HEK293T (cell line): ENCODE data around the gene GALK1.

Source experiments
- BHLHE40 ChIP-seq: fragments of 450-650 bp; IDR thresholded peaks from 2 replicates; pipeline ENCODE4 v1.6.1; 2016; ENCODE audit warnings: mild to moderate bottlenecking, moderate library complexity, borderline replicate concordance
- CTBP1 ChIP-seq: fragments of 450-650 bp; IDR thresholded peaks from 2 replicates; pipeline ENCODE4 v1.6.1; 2016; ENCODE audit warnings: borderline replicate concordance
- ELF4 ChIP-seq: fragments of 450-650 bp; IDR thresholded peaks from 2 replicates; pipeline ENCODE4 v1.6.1; 2017; ENCODE audit warnings: antibody characterized with exemption
- FOXK2 ChIP-seq: fragments of 450-650 bp; IDR thresholded peaks from 2 replicates; pipeline ENCODE4 v1.6.1; 2016; ENCODE audit warnings: mild to moderate bottlenecking
- FOXM1 ChIP-seq: fragments of 450-650 bp; IDR thresholded peaks from 2 replicates; pipeline ENCODE4 v1.6.1; 2017; ENCODE audit warnings: mild to moderate bottlenecking, borderline replicate concordance
- SP1 ChIP-seq: fragments of 450-650 bp; IDR thresholded peaks from 2 replicates; pipeline ENCODE4 v1.6.1; 2017

GRCh38 chr17:75754378-75755204, 10.4 kb downstream of the GALK1 start:
- TF ChIP-seq BHLHE40 (no peak), ELF4 (no peak), SP1 (no peak), FOXM1 (no peak), CTBP1 (no peak), FOXK2 (no peak)
